HUES64 (cell line): Measurements from ENCODE around the gene PNPLA7.

ENCODE experiments used
- H3K27ac ChIP-seq: 2 replicates; pipeline ENCODE4 v1.7.0; 2013; ENCODE audit warnings: low read depth, low read length, inconsistent platforms
- H3K27me3 ChIP-seq: 2 replicates; pipeline ENCODE4 v1.6.1; 2013; ENCODE audit warnings: mild to moderate bottlenecking, low read length; ENCODE audit not compliant: insufficient read depth
- H3K36me3 ChIP-seq: 2 replicates; pipeline ENCODE4 v1.6.1; 2013; ENCODE audit warnings: mild to moderate bottlenecking, low read length; ENCODE audit not compliant: insufficient read depth
- H3K4me1 ChIP-seq: 2 replicates; pipeline ENCODE4 v1.6.1; 2013; ENCODE audit warnings: mild to moderate bottlenecking, low read length, moderate library complexity; ENCODE audit not compliant: insufficient read depth
- H3K4me3 ChIP-seq: 2 replicates; pipeline ENCODE4 v1.5.1; 2013; ENCODE audit warnings: mild to moderate bottlenecking, low read length, moderate library complexity
- H3K9ac ChIP-seq: 2 replicates; pipeline ENCODE4 v1.6.1; 2013; ENCODE audit warnings: mild to moderate bottlenecking, low read depth, low read length
- H3K9me3 ChIP-seq: 2 replicates; pipeline ENCODE4 v1.6.1; 2013; ENCODE audit warnings: low read depth, low read length; ENCODE audit not compliant: insufficient read depth
- WGBS: fragments of 150-250, 120-280 bp; methylation state at CpG from one replicate; pipeline ENCODE4 v1.1.7; 2013; ENCODE audit warnings: missing lambda C conversion rate; 5-methylcytosine and 5-hydroxymethylcytosine counted together

Gene PNPLA7

DNA sequence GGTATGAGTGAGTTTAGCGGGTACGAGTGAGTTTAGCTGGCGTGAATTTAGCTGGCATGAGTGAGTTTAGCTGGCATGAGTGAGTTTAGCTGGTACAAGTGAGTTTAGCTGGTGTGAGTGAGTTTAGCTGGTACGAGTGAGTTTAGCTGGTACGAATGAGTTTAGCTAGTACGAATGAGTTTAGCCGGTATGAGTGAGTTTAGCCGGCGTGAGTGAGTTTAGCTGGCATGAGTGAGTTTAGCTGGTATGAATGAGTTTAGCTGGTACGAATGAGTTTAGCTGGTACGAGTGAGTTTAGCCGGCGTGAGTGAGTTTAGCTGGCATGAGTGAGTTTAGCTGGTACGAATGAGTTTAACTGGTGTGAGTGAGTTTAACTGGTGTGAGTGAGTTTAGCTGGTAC lies 41.0 kb downstream of the PNPLA7 start:
- no peak overlapping the region for H3K4me3 ChIP-seq
- 91% methylated on average over 14 of the region's 14 CpGs for WGBS
- H3K27ac ChIP-seq: no peak overlapping the region
- no peaks in the 10 kb centered on the region for H3K9me3 ChIP-seq
- no peaks in the 10 kb centered on the region for H3K27me3 ChIP-seq
- no peaks in the 10 kb centered on the region for H3K36me3 ChIP-seq
- H3K9ac ChIP-seq: no peak overlapping the region
- H3K4me1 ChIP-seq: no peaks in the 10 kb centered on the region

DNA sequence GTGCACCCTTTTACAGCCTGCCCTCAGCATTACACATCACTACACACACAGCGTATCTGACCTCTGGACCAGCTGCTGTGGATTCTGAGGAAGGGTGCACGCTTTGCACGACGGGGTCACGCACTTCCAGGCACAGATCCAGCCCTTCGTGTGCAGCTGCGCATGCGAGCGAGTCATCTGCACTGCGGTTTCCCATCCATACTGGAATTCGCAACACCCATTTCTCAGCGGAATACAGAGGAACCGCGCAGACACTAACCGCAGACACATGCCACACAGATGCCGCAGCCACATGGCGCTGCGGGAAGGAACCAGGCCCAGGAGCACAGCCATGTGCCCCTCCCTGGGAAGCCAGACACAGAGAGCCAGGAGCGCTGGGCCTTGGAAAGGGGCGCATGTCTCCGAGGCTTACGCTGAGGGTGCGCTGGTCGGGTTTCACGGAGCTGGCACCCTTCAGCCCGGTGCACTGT lies 43.5 kb downstream of the PNPLA7 start:
- H3K4me3 ChIP-seq: no peak overlapping the region
- H3K4me1 ChIP-seq: no peaks in the 10 kb centered on the region
- H3K9ac ChIP-seq: no peak overlapping the region
- no peaks in the 10 kb centered on the region for H3K9me3 ChIP-seq
- H3K36me3 ChIP-seq: no peaks in the 10 kb centered on the region
- WGBS: 94% methylated on average over 26 of the region's 26 CpGs
- no peaks in the 10 kb centered on the region for H3K27me3 ChIP-seq
- no peak overlapping the region for H3K27ac ChIP-seq

DNA sequence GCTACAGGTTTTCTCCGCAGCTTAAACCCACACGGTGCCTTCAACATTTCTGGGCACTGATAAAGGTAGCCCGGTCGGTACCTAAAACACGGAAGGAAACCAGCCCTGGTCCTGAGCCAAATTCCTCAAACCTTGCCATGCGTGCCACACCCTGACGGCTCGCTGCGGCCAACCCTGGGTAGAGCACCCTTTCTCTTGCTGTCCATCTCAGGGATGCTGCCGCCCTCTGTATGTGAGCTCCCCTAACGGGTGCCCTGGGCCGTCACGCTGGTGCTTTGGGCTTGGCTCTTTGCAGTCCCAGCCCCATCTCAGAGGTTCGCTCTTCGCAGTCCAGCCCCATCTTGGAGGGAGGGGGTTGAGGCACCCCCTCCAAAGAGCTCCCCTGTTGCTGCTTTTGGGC lies 43.9 kb downstream of the PNPLA7 start:
- WGBS: 92% methylated on average over 15 of the region's 15 CpGs
- Histone ChIP-seq H3K9me3 (no peaks in the 10 kb centered on the region), H3K27ac (no peak overlapping the region), H3K36me3 (no peaks in the 10 kb centered on the region), H3K4me1 (no peaks in the 10 kb centered on the region), H3K27me3 (no peaks in the 10 kb centered on the region), H3K9ac (no peak overlapping the region), H3K4me3 (no peak overlapping the region)

DNA sequence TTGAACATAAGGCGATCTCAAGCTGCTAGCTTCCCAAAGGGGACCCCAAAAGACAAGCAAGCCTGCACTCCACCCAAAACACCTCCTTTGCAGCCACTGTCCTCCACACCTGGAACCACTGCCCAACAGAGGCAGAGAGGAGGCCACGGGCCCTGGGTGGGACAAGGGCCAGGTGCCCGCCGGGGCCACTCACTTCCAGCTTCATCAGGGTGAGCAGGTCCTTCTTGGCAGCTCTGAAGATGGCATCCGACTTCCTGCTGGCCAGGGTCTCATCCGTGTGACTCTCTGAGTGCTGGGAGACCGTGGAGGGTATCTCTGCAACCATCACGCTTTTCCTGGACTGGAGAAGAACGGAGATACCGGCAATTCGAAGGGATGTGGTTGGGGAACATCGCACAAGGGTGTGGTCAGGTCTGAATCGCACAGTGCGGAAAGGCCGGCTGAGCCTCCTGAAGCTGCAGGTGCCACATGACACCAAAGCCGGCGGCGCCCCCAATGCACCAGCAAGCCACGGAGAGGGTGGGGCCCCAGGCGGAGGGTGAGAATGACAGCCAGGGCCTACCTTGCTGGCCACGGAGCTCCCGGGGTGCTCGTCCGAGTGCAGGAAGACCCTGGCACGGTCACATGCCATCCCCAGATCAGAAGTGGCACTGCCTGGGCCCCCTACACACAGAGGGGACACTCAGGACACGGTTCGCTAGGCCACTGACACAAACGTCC lies 44.6 kb downstream of the PNPLA7 start:
- H3K9ac ChIP-seq: no peak overlapping the region
- no peaks in the 10 kb centered on the region for H3K9me3 ChIP-seq
- H3K27ac ChIP-seq: no peak overlapping the region
- H3K4me1 ChIP-seq: no peaks in the 10 kb centered on the region
- H3K27me3 ChIP-seq: no peaks in the 10 kb centered on the region
- WGBS: 93% methylated on average over 28 of the region's 28 CpGs
- H3K36me3 ChIP-seq: no peaks in the 10 kb centered on the region
- H3K4me3 ChIP-seq: no peak overlapping the region

DNA sequence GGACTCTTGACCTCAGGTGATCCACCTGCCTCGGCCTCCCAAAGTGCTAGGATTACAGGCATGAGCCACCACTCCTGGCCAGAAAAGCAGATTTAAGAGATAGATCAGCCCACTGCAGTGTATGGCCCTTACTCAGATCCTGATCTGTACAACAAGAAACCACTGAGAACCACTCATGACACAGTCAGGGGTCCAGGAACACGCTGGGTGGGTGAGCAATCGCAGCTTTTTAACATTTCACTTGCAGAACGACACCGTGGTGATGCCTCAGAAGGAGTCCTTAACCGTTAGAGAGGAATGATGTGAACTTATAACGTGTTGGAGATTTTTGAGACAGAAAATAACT lies 45.8 kb downstream of the PNPLA7 start:
- no peak overlapping the region for H3K4me3 ChIP-seq
- H3K4me1 ChIP-seq: no peaks in the 10 kb centered on the region
- H3K36me3 ChIP-seq: no peaks in the 10 kb centered on the region
- 81% methylated on average over 7 of the region's 7 CpGs for WGBS
- no peaks in the 10 kb centered on the region for H3K9me3 ChIP-seq
- H3K27ac ChIP-seq: no peak overlapping the region
- H3K27me3 ChIP-seq: no peaks in the 10 kb centered on the region
- H3K9ac ChIP-seq: no peak overlapping the region

DNA sequence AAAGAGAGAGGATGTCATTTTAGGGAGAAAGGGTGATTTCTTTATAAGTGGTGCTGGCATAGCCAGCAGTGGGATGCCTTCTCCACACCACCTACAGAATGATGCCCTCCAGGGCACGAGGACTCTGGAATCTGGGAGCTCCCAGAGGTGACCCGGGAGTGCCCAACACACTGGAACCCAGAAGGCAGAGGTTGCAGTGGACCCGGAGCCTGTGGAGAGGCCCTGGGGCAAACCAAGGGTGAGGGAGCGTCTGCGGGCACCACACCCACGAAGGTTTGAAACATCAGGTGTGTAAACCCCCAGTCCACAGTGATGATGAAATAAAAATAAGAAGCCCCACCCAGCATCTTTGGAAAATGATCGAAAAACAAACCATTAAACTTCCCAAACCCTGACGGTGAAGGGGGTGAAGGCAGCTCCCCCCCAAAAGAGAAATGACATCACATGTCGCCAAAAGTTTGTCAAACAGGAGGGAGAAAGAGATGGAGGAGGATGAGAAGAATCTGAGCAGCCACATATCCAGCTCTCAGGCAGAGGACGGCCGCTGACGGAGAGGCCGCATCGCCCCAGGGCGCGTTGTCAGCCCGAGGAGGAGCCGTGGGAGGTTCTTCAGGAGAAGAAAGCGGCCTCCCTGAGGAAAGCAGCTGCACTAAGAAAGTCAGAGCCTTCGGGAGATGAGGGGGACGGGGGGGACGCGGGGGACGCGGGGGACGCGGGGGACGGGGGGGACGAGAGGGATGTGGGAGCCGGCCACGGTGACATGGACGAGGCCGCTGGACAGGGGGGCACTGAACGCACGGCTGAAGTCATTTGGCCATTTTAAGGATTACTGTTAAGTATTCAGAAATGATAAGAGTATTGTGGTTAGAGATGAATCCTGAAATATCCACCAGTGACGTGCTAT lies 47.9 kb downstream of the PNPLA7 start:
- Histone ChIP-seq H3K9ac (no peak overlapping the region), H3K27me3 (no peaks in the 10 kb centered on the region), H3K27ac (no peak overlapping the region), H3K4me3 (no peak overlapping the region), H3K9me3 (no peaks in the 10 kb centered on the region), H3K4me1 (no peaks in the 10 kb centered on the region), H3K36me3 (no peaks in the 10 kb centered on the region)
- 55% methylated on average over 29 of the region's 36 CpGs for WGBS

DNA sequence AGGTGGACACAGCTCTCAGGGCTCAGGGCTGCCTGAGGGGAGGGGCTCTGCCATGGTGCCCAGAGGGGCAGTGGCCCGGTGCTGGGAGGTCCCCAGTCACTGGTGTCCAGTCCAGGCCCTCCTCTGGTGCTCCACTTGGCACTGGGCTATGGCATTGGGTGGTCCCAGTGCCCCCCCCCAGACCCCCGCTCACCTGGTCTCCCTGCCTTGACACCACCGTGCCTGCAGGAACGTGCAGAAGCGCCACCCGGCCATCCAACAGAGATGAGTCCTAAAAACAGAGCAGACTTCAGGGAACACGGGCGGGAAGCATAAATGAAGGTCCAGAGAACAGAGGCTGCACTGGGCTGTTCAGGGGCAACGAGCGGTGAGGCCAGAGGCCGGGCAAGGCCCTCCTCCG lies 48.7 kb downstream of the PNPLA7 start:
- H3K9ac ChIP-seq: no peak overlapping the region
- H3K27ac ChIP-seq: no peak overlapping the region
- no peaks in the 10 kb centered on the region for H3K36me3 ChIP-seq
- H3K27me3 ChIP-seq: no peaks in the 10 kb centered on the region
- 93% methylated on average over 12 of the region's 12 CpGs for WGBS
- no peaks in the 10 kb centered on the region for H3K9me3 ChIP-seq
- no peak overlapping the region for H3K4me3 ChIP-seq
- H3K4me1 ChIP-seq: no peaks in the 10 kb centered on the region

DNA sequence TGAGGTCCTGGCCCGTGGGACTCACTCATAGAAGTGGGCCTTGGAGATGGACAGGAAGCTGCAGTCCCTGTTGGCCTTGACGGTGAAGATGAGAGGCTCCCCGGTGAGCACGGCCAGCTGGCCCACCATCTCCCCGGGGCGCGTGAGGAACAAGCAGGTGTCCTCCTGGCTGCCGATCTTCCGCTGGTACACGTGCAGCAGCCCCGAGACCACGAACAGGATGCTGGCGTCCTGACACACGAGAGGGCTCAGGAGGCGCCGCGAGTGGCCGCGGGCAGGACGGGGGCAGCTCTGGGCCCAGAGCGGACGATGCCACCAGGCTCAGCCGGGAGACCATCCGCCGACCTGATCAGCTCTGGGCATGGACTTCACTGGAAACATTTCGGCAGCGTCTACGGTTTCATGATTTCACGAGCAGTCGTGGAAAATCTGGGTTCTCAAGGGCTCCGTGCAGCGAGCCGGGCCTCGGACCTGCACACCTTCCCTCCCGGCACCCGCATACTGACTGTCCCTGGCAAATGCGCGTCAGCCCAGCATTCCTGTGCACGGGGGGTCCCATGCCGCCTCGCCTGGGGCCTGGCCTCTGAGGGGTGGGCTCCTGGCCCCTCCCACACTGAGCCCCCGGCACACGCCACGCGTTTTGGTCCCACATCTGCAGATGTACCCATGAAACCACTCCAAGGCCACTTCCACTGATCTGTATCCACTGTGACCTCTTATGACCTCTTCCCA lies 49.4 kb downstream of the PNPLA7 start:
- Histone ChIP-seq H3K4me1 (no peaks in the 10 kb centered on the region), H3K4me3 (no peak overlapping the region), H3K36me3 (no peaks in the 10 kb centered on the region), H3K9me3 (no peaks in the 10 kb centered on the region), H3K27me3 (no peaks in the 10 kb centered on the region), H3K27ac (no peak overlapping the region), H3K9ac (no peak overlapping the region)
- WGBS: 95% methylated on average over 45 of the region's 45 CpGs

DNA sequence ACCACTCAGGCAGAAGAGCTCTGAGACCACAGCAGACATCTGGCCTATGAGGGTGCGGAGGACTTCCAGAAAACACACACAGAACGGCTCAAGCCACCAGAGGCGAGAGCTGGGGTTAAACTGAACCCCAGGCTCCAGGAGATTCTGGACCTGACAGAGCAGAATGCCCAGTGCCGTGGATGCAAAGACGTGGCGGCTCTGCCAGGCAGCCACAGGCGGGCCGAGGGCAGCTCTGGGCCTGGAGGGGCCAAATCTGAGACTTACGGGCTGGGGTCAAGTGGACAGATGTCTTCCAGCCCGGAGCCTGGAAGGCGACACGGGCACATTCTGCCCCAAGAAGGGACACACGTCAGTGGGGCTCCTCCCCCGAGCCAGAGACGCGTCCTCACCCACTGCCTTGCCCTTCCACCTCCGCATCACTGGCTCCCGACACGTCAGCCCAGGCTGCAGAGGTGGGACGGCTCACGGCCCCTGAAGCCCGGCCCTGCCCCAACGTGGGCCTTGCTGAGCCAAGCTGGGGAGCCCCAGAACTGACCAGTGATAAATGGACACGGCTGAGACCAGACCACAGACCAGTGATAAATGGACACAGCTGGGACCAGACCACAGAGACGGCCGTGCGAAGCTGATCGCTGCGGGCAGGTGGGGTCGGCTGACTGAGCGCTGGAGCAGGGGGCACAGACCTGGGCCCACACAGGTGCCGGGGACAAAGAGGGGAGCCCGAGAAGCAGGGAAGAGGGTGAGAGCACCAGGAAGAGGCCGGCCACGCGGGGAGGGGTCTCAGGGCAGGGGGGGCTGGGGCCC lies 50.1 kb downstream of the PNPLA7 start:
- no peaks in the 10 kb centered on the region for H3K4me1 ChIP-seq
- WGBS: 93% methylated on average over 36 of the region's 36 CpGs
- no peak overlapping the region for H3K9ac ChIP-seq
- no peaks in the 10 kb centered on the region for H3K27me3 ChIP-seq
- no peaks in the 10 kb centered on the region for H3K9me3 ChIP-seq
- H3K27ac ChIP-seq: no peak overlapping the region
- no peak overlapping the region for H3K4me3 ChIP-seq
- no peaks in the 10 kb centered on the region for H3K36me3 ChIP-seq

DNA sequence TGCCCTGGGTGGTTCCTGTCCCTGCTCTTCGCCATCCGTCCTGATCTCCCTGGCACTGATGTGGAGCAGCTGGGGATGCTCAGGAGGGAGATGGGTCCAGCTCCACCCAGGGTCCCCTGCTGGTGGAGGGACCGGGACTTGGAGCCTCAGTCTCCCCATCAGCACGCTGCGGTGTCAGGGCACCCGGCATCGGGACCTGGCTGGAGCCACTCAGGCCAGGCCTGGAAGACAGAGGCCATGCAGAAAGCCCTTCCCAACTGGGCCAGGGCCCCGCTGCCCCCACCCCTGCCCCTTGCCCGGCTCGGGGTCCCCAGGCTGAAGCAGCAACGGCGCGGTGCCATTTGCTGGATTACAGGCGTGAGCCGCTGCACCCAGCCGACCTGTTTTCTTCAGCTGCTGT lies 50.8 kb downstream of the PNPLA7 start:
- Histone ChIP-seq H3K4me1 (no peaks in the 10 kb centered on the region), H3K27ac (no peak overlapping the region), H3K9me3 (no peaks in the 10 kb centered on the region), H3K9ac (no peak overlapping the region), H3K36me3 (no peaks in the 10 kb centered on the region), H3K27me3 (no peaks in the 10 kb centered on the region), H3K4me3 (no peak overlapping the region)
- 96% methylated on average over 16 of the region's 16 CpGs for WGBS
